Activated CD8-positive, alpha-beta memory T cell treated with anti-CD3 and anti-CD28 coated beads, Interleukin-2, amount 50 U/mL, for 1 hour (primary cell): ENCODE results near the gene TMEM176B.

ENCODE experiments used
- DNase-seq: peaks from one replicate; pipeline ENCODE4 v3.0.0-alpha.2; 2020; ENCODE audit errors: extremely low read depth

The TMEM176B gene

GRCh38 chr7:150751702-150752101, 48.5 kb downstream of the TMEM176B start:
- DNase-seq = no peak

GRCh38 chr7:150748376-150748775, 51.8 kb downstream of the TMEM176B start:
- no peak for DNase-seq

GRCh38 chr7:150746921-150747320, 53.2 kb downstream of the TMEM176B start:
- no peak for DNase-seq

GRCh38 chr7:150745876-150746275, 54.3 kb downstream of the TMEM176B start:
- no peak for DNase-seq

- DNase-seq = no peak
These were observed 55.1 kb downstream of the TMEM176B start for GRCh38 chr7:150745086-150745485.

GRCh38 chr7:150744041-150744656, 56.0 kb downstream of the TMEM176B start:
- no peak for DNase-seq

GRCh38 chr7:150742286-150742968, 57.7 kb downstream of the TMEM176B start:
- DNase-seq = no peak
